ENCODE data around the gene PRM3. TPM values are rescaled to one million over a fixed set of nuclear protein-coding genes. Genes with fewer than 3 reads are reported as not detected.

Gene PRM3
- total and polyA plus RNA-seq, 2 of the 8 experiments (the other 6 are each of a cell fraction or from before 2014, with no cell fraction given): not detected

DNA sequence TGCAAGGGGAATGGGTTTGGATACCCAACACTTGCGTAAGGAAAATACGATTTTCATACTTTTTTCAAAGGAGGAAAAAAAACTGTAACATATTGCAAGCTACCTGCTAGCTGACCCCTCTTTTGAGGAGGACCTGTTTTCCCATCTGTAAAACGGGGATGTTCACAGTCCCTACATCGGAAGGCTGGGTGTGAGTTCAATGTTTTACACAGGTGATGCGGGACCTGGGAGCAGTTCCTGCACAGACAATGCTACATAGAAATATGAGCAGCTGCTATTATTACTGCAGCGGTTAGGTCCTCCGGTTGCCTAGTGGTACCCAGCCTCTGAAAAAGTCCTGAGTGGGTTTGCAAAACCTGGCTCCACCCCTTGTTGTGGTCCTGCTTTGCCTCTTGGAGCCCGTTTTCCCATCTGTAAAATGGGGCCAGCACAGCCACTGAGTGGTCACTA is 20.9 kb downstream of the PRM3 start (continued):
- TF ChIP-seq SP1 (IDR thresholded peaks at IDR 0.05; ENCODE audit: low read depth, low read length) (no peak), SIX5 (IDR thresholded peaks at IDR 0.05; ENCODE audit: low read depth, low read length) (no peak), NANOG (IDR thresholded peaks at IDR 0.05; ENCODE audit: insufficient read depth, low read depth, low read length, poor library complexity, severe bottlenecking) (no peak)
